ENCODE measurements around the gene EPC1.
A peak's percentile ranks its signal among the peaks of the same experiment; 100 is the strongest.

DNA sequence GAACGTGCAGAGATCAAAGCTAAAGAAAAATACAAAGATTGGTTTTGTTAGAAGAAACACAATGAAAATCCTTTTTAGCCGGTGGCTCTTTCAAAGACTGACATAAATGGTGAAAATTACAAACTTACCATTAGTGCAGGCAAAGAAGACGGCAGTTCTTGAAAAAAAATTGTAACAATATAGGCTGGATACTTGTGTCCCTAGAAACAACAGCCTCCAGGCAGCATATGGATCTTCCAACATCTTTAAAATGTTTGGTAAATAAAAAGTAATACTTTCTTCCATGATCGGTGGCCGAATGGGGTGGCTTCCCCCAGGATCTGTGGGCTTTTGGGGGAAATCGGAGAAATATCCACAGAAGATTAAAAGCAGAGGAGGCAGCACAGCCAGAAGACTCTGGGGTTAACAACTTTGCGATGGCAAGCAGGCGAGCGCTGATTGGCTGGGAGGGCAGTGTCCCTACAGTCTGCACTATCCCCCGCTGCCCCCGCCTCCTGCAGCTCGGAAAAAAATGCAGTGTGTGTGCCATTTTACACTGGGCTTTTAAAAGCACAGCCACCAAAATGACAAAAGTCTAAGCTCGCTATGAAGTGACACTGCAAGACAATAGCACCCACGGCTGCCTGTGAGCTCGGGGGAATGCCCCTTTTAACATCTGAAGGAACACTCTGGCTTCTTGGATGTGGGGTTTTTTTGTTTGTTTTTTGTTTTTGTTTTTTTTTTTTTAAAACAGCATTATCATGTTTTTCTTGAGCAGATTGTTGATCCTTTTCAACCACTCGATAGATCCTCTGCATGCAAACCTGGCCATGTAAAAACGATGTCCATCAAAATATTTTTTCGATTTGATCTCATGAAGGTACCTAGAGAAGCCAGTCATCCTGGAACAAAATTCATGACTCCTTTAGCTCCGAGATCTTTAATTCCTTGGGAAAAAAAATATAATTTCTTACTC lies 31.7 kb upstream of the EPC1 start:
- TF ChIP-seq, protein P1, sequence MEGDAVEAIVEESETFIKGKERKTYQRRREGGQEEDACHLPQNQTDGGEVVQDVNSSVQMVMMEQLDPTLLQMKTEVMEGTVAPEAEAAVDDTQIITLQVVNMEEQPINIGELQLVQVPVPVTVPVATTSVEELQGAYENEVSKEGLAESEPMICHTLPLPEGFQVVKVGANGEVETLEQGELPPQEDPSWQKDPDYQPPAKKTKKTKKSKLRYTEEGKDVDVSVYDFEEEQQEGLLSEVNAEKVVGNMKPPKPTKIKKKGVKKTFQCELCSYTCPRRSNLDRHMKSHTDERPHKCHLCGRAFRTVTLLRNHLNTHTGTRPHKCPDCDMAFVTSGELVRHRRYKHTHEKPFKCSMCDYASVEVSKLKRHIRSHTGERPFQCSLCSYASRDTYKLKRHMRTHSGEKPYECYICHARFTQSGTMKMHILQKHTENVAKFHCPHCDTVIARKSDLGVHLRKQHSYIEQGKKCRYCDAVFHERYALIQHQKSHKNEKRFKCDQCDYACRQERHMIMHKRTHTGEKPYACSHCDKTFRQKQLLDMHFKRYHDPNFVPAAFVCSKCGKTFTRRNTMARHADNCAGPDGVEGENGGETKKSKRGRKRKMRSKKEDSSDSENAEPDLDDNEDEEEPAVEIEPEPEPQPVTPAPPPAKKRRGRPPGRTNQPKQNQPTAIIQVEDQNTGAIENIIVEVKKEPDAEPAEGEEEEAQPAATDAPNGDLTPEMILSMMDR (IDR thresholded peaks at IDR 0.05): no peak
- TF ChIP-seq POLR2A (IDR thresholded peaks at IDR 0.05) (peak; percentile 75), POLR2AphosphoS5 (IDR thresholded peaks at IDR 0.05) (peak; percentile 76 to 85 (median 83))
